Omental fat pad (tissue), 4 donors: ENCODE data around the gene PCDHGB1. TPM values are rescaled to one million over a fixed set of nuclear protein-coding genes. Genes with fewer than 3 reads are reported as not detected.

ENCODE experiments used
- ATAC-seq: fragments of 150-250 bp; one replicate; pipeline ENCODE4 v1.9.1; 2016; ENCODE audit warnings: mild to moderate bottlenecking, moderate library complexity; ENCODE audit not compliant: low FRiP score
- DNase-seq: peaks from one replicate; pipeline ENCODE4 v3.0.0-alpha.2; 2019; ENCODE audit warnings: low spot score
- CTCF ChIP-seq, 3 donors: fragments of 450-650 bp; IDR thresholded peaks; one replicate each; pipeline ENCODE4 v1.5.1; 2016 to 2017; ENCODE audit warnings: antibody characterized with exemption in 3 of 3, mild to moderate bottlenecking in 3 of 3, moderate library complexity in 2 of 3
- total RNA-seq, 4 donors: library from RNA; depleted of rRNA; stranded (reverse); fragments of >200 nt; gene quantifications; one replicate each; pipeline ENCODE4 v1.1.0, GENCODE V29; 2016

PCDHGB1 gene
- total RNA-seq, 4 donors from 2014 or later, result 1.4 to 6.0 (median 2.2) TPM

GRCh38 chr5:141399555-141400258, 49.8 kb downstream of the PCDHGB1 start:
- ATAC-seq (no peak), DNase-seq (no peak)
- TF ChIP-seq CTCF (IDR thresholded peaks at IDR 0.05), result no peak

Other genes starting within 250 kb of the PCDHGB1 start
- gene PCDHB3, start 249.6 kb upstream of the PCDHGB1 start, total RNA-seq, result 1 to 10 TPM; 1.4 to 4.4 (median 1.9) TPM
- gene PCDHB4, start 228.3 kb upstream of the PCDHGB1 start, total RNA-seq, result 1 to 10 TPM; 1.2 to 6.9 (median 3.2) TPM
- gene PCDHB5, start 214.9 kb upstream of the PCDHGB1 start, total RNA-seq, result 1 to 10 TPM; 1.1 to 6.5 (median 2.7) TPM
- gene PCDHB6, start 200.0 kb upstream of the PCDHGB1 start, total RNA-seq, result 1 to 10 TPM in 1 of 4 donors, under 1 TPM in 3; 0.38 to 1.4 (median 0.47) TPM
- gene PCDHB7, start 177.5 kb upstream of the PCDHGB1 start, total RNA-seq, result 1 to 10 TPM in 3 of 4 donors, under 1 TPM in 1; 0.94 to 3.3 (median 1.5) TPM
- under 1 TPM; 0.44 to 0.63 (median 0.53) TPM for gene PCDHB8, start 172.3 kb upstream of the PCDHGB1 start, total RNA-seq
- 1 to 10 TPM; 2.3 to 6.1 (median 3.6) TPM for gene PCDHB16, start 167.7 kb upstream of the PCDHGB1 start, total RNA-seq
- gene PCDHB9, start 162.9 kb upstream of the PCDHGB1 start, total RNA-seq, result 1 to 10 TPM; 1.3 to 4.7 (median 2.8) TPM
- gene PCDHB10, start 157.7 kb upstream of the PCDHGB1 start, total RNA-seq, result 1 to 10 TPM in 3 of 4 donors, under 1 TPM in 1; 0.96 to 3.6 (median 1.2) TPM
- gene PCDHB11, start 150.5 kb upstream of the PCDHGB1 start, total RNA-seq, result 1 to 10 TPM; 1.3 to 2.4 (median 1.7) TPM
- 1 to 10 TPM; 1.9 to 4.4 (median 2.5) TPM for gene PCDHB12, start 141.4 kb upstream of the PCDHGB1 start, total RNA-seq
- gene PCDHB13, start 136.2 kb upstream of the PCDHGB1 start, total RNA-seq, result 1 to 10 TPM; 1.8 to 7.7 (median 3.0) TPM
- gene PCDHB14, start 126.8 kb upstream of the PCDHGB1 start, total RNA-seq, result 1 to 10 TPM; 2.0 to 7.1 (median 3.1) TPM
- 1 to 10 TPM; 2.0 to 6.0 (median 3.3) TPM for gene PCDHB15, start 104.7 kb upstream of the PCDHGB1 start, total RNA-seq
- 1 to 10 TPM in 1 of 4 donors, under 1 TPM in 1, not detected in 2; 0.46 to 2.0 TPM for gene SLC25A2, start 46.0 kb upstream of the PCDHGB1 start, total RNA-seq
- gene TAF7, start 29.3 kb upstream of the PCDHGB1 start, total RNA-seq, result 10 to 100 TPM; 43.7 to 57.8 (median 52.5) TPM
- gene PCDHGA1, start 19.6 kb upstream of the PCDHGB1 start, total RNA-seq, result 1 to 10 TPM in 1 of 4 donors, under 1 TPM in 3; 0.12 to 2.2 (median 0.59) TPM
- gene PCDHGA2, start 11.3 kb upstream of the PCDHGB1 start, total RNA-seq, result 1 to 10 TPM; 2.0 to 6.6 (median 4.0) TPM
- gene PCDHGA3, start 6.3 kb upstream of the PCDHGB1 start, total RNA-seq, result 1 to 10 TPM; 2.3 to 6.3 (median 2.8) TPM
- 1 to 10 TPM; 2.6 to 9.0 (median 3.9) TPM for gene PCDHGA4, start 4.9 kb downstream of the PCDHGB1 start, total RNA-seq
- 10 to 100 TPM in 1 of 4 donors, 1 to 10 TPM in 3; 2.5 to 15.3 (median 4.4) TPM for gene PCDHGB2, start 9.9 kb downstream of the PCDHGB1 start, total RNA-seq
- 10 to 100 TPM in 1 of 4 donors, 1 to 10 TPM in 3; 2.0 to 14.5 (median 3.3) TPM for gene PCDHGA5, start 14.1 kb downstream of the PCDHGB1 start, total RNA-seq
- gene PCDHGB3, start 20.1 kb downstream of the PCDHGB1 start, total RNA-seq, result 10 to 100 TPM in 1 of 4 donors, 1 to 10 TPM in 3; 2.5 to 13.2 (median 3.9) TPM
- gene PCDHGA6, start 23.8 kb downstream of the PCDHGB1 start, total RNA-seq, result 1 to 10 TPM; 3.0 to 6.9 (median 4.6) TPM
- 1 to 10 TPM; 1.1 to 9.0 (median 3.6) TPM for gene PCDHGA7, start 32.6 kb downstream of the PCDHGB1 start, total RNA-seq
- gene PCDHGB4, start 37.6 kb downstream of the PCDHGB1 start, total RNA-seq, result 10 to 100 TPM in 1 of 4 donors, 1 to 10 TPM in 3; 2.4 to 14.5 (median 6.1) TPM
- gene PCDHGA8, start 42.5 kb downstream of the PCDHGB1 start, total RNA-seq, result 1 to 10 TPM in 3 of 4 donors, under 1 TPM in 1; 0.72 to 7.4 (median 2.2) TPM
- 10 to 100 TPM in 1 of 4 donors, 1 to 10 TPM in 3; 6.5 to 18.8 (median 8.9) TPM for gene PCDHGB5, start 47.8 kb downstream of the PCDHGB1 start, total RNA-seq
- gene PCDHGA9, start 52.7 kb downstream of the PCDHGB1 start, total RNA-seq, result 10 to 100 TPM in 1 of 4 donors, 1 to 10 TPM in 3; 5.0 to 14.8 (median 7.3) TPM
- gene PCDHGB6, start 57.9 kb downstream of the PCDHGB1 start, total RNA-seq, result 10 to 100 TPM in 1 of 4 donors, 1 to 10 TPM in 3; 4.2 to 12.6 (median 6.5) TPM
- 10 to 100 TPM in 1 of 4 donors, 1 to 10 TPM in 3; 5.5 to 14.0 (median 6.8) TPM for gene PCDHGA10, start 62.9 kb downstream of the PCDHGB1 start, total RNA-seq
- 10 to 100 TPM in 2 of 4 donors, 1 to 10 TPM in 2; 7.8 to 25.2 (median 10.2) TPM for gene PCDHGB7, start 67.6 kb downstream of the PCDHGB1 start, total RNA-seq
- 10 to 100 TPM in 1 of 4 donors, 1 to 10 TPM in 3; 3.1 to 12.1 (median 5.3) TPM for gene PCDHGA11, start 71.0 kb downstream of the PCDHGB1 start, total RNA-seq
- gene PCDHGA12, start 80.4 kb downstream of the PCDHGB1 start, total RNA-seq, result 10 to 100 TPM in 3 of 4 donors, 1 to 10 TPM in 1; 7.5 to 18.4 (median 14.2) TPM
- gene PCDHGC3, start 125.9 kb downstream of the PCDHGB1 start, total RNA-seq, result 10 to 100 TPM; 34.8 to 83.1 (median 41.9) TPM
- gene PCDHGC4, start 134.9 kb downstream of the PCDHGB1 start, total RNA-seq, result 1 to 10 TPM; 1.5 to 4.1 (median 3.5) TPM
- 1 to 10 TPM; 1.1 to 3.2 (median 2.1) TPM for gene PCDHGC5, start 139.0 kb downstream of the PCDHGB1 start, total RNA-seq